H1 (cell line): ENCODE results near the gene DSCAM. TPM values are rescaled to one million over a fixed set of nuclear protein-coding genes. Genes with fewer than 3 reads are reported as not detected.

Source experiments
- CTCF ChIA-PET: fragments of 300-600 bp; sonication (Branson Sonifier 250); formaldehyde crosslinking; loops from one replicate; lab custom pipeline; 2021; ENCODE audit not compliant: partially characterized antibody; lab: Charles Lee
- POLR2A ChIA-PET: fragments of 300-600 bp; sonication (Branson Sonifier 250); formaldehyde crosslinking; loops from one replicate; lab custom pipeline; 2021; ENCODE audit warnings: inconsistent platforms; ENCODE audit not compliant: partially characterized antibody; lab: Charles Lee
- DNase-seq, 2 experiments: peaks; one replicate each; pipeline versions ENCODE4 v3.0.0 to v3.0.0-alpha.2; 2010 to 2022; ENCODE audit warnings: low spot score in 2 of 2, low read depth in 1 of 2, mixed read lengths in 1 of 2
- FAIRE-seq: peaks from 2 replicates; lab custom pipeline; 2011; peaks lifted over from hg19 to GRCh38; lab: Jason Lieb, UNC
- H2AFZ ChIP-seq: 2 replicates; pipeline ENCODE4 v1.8.1; 2012; ENCODE audit warnings: low read length, inconsistent platforms
- H2AK5ac ChIP-seq: 2 replicates; pipeline ENCODE4 v1.6.1; 2013; ENCODE audit warnings: low read depth, low read length
- H2BK120ac ChIP-seq: replicated peaks from 2 replicates; pipeline ENCODE3; 2013; ENCODE audit warnings: low read depth, low read length, inconsistent platforms
- H2BK12ac ChIP-seq: 2 replicates; pipeline ENCODE4 v1.6.1; 2013; ENCODE audit warnings: low read depth, low read length
- H2BK15ac ChIP-seq: 2 replicates; pipeline ENCODE4 v1.6.1; 2013; ENCODE audit warnings: low read length
- H2BK20ac ChIP-seq: 2 replicates; pipeline ENCODE4 v1.6.1; 2013; ENCODE audit warnings: low read length
- H2BK5ac ChIP-seq: 2 replicates; pipeline ENCODE4 v1.6.1; 2013; ENCODE audit warnings: low read depth, low read length
- H3K14ac ChIP-seq: 2 replicates; pipeline ENCODE4 v1.6.1; 2013; ENCODE audit warnings: inconsistent platforms; ENCODE audit not compliant: insufficient read length
- H3K18ac ChIP-seq: 2 replicates; pipeline ENCODE4 v1.6.1; 2013; ENCODE audit warnings: low read length; ENCODE audit errors: extremely low read depth
- H3K23ac ChIP-seq: 2 replicates; pipeline ENCODE4 v1.6.1; 2013; ENCODE audit warnings: inconsistent platforms; ENCODE audit not compliant: insufficient read length
- H3K23me2 ChIP-seq: 2 replicates; pipeline ENCODE4 v1.6.1; 2013; ENCODE audit warnings: low read depth, low read length
- H3K27ac ChIP-seq: 2 replicates; pipeline ENCODE4 v1.6.1; 2011; ENCODE audit warnings: low read depth, low read length, inconsistent platforms
- H3K27me3 ChIP-seq, 4 experiments: replicated peaks in 1 of 4; 1 replicate in 1 of 4; 2 replicates in 3 of 4; pipeline versions ENCODE4 v1.6.1 to v1.8.1; 2011 to 2013; ENCODE audit warnings: low read length in 3 of 4, mild to moderate bottlenecking in 3 of 4, inconsistent platforms in 2 of 4, mixed read lengths in 2 of 4, moderate library complexity in 1 of 4; ENCODE audit not compliant: control insufficient read depth in 3 of 4, insufficient read depth in 3 of 4; ENCODE audit errors: extremely low read depth in 1 of 4
- H3K36me3 ChIP-seq, 4 experiments: 2 replicates each; pipeline versions ENCODE4 v1.6.1 to v1.8.1; 2011 to 2013; ENCODE audit warnings: mild to moderate bottlenecking in 4 of 4, low read length in 3 of 4, moderate library complexity in 2 of 4, control low read depth in 1 of 4, inconsistent platforms in 1 of 4; ENCODE audit not compliant: insufficient read depth in 4 of 4, control insufficient read depth in 2 of 4
- H3K4ac ChIP-seq: replicated peaks from 2 replicates; pipeline ENCODE3; 2013; ENCODE audit warnings: low read length, low read depth, mixed read lengths, inconsistent platforms; ENCODE audit not compliant: insufficient read length
- H3K4me1 ChIP-seq, 4 experiments: replicated peaks in 1 of 4; 1 replicate in 1 of 4; 2 replicates in 3 of 4; pipeline versions ENCODE4 v1.6.1 to v1.8.1; 2011 to 2013; ENCODE audit warnings: low read length in 3 of 4, inconsistent platforms in 2 of 4, mixed read lengths in 1 of 4; ENCODE audit not compliant: insufficient read depth in 4 of 4, control insufficient read depth in 3 of 4
- H3K4me2 ChIP-seq, 2 experiments: 2 replicates each; pipeline versions ENCODE4 v1.6.1 to v1.8.1; 2011 to 2013; ENCODE audit warnings: low read depth in 2 of 2, low read length in 2 of 2, control low read depth in 1 of 2, inconsistent platforms in 1 of 2, mild to moderate bottlenecking in 1 of 2; ENCODE audit not compliant: insufficient read depth in 1 of 2
- H3K4me3 ChIP-seq, 4 experiments: fragments of 200-600, 300-600 bp in 1 of 4; sonication (generic), shearing (Covaris generic), sonication (Bioruptor Twin) in 1 of 4; 2 replicates each; pipeline versions ENCODE4 v1.5.1 to v1.8.1; 2011 to 2016; ENCODE audit warnings: low read length in 4 of 4, low read depth in 3 of 4, control low read depth in 2 of 4, inconsistent platforms in 2 of 4, mild to moderate bottlenecking in 2 of 4, mixed read lengths in 1 of 4, moderate library complexity in 1 of 4; ENCODE audit not compliant: insufficient read depth in 2 of 4; ENCODE audit errors: extremely low read depth in 1 of 4
- H3K56ac ChIP-seq: replicated peaks from 2 replicates; pipeline ENCODE3; 2013; ENCODE audit warnings: low read depth, mild to moderate bottlenecking, mixed read lengths, low read length, inconsistent platforms; ENCODE audit not compliant: insufficient read length
- H3K79me1 ChIP-seq: 2 replicates; pipeline ENCODE4 v1.6.1; 2013; ENCODE audit warnings: low read depth, low read length, control low read depth
- H3K79me2 ChIP-seq, 2 experiments: 2 replicates each; pipeline versions ENCODE4 v1.6.1 to v1.8.1; 2012 to 2013; ENCODE audit warnings: low read length in 2 of 2, mild to moderate bottlenecking in 2 of 2, inconsistent platforms in 1 of 2; ENCODE audit not compliant: insufficient read depth in 2 of 2, control insufficient read depth in 1 of 2
- H3K9ac ChIP-seq, 4 experiments: replicated peaks in 1 of 4; 1 replicate in 1 of 4; 2 replicates in 3 of 4; pipeline versions ENCODE4 v1.6.1 to v1.8.1; 2011 to 2013; ENCODE audit warnings: low read depth in 3 of 4, low read length in 3 of 4, control low read depth in 2 of 4, mild to moderate bottlenecking in 2 of 4, moderate library complexity in 2 of 4, inconsistent platforms in 1 of 4; ENCODE audit errors: extremely low read depth in 1 of 4
- H3K9me3 ChIP-seq, 2 experiments: 2 replicates each; pipeline versions ENCODE4 v1.6.1 to v1.8.1; 2012 to 2013; ENCODE audit warnings: mild to moderate bottlenecking in 2 of 2, moderate library complexity in 2 of 2, control low read depth in 1 of 2, inconsistent platforms in 1 of 2, low read depth in 1 of 2, low read length in 1 of 2, mixed read lengths in 1 of 2; ENCODE audit not compliant: insufficient read depth in 2 of 2
- H4K20me1 ChIP-seq, 2 experiments: replicated peaks in 1 of 2; 2 replicates each; pipeline versions ENCODE3 to v1.8.1; 2011 to 2013; ENCODE audit warnings: inconsistent platforms in 2 of 2, low read length in 2 of 2, mild to moderate bottlenecking in 1 of 2; ENCODE audit not compliant: insufficient read depth in 2 of 2, control insufficient read depth in 1 of 2
- H4K5ac ChIP-seq: 2 replicates; pipeline ENCODE4 v1.6.1; 2013; ENCODE audit warnings: low read length, low read depth, mixed read lengths, inconsistent platforms; ENCODE audit not compliant: insufficient read length
- H4K8ac ChIP-seq: 2 replicates; pipeline ENCODE4 v1.8.0; 2013; ENCODE audit warnings: mild to moderate bottlenecking, moderate library complexity, low read length, inconsistent platforms; ENCODE audit not compliant: insufficient read depth; ENCODE audit errors: extremely low read depth
- H4K91ac ChIP-seq: replicated peaks from 2 replicates; pipeline ENCODE3; 2013; ENCODE audit warnings: low read length, mixed read lengths, inconsistent platforms; ENCODE audit not compliant: insufficient read length
- BRCA1 ChIP-seq: IDR thresholded peaks from 2 replicates; pipeline ENCODE4 v1.6.1; 2012; ENCODE audit warnings: low read depth, low read length, improper control_type of control experiment
- CEBPB ChIP-seq: IDR thresholded peaks from 2 replicates; pipeline ENCODE4 v1.6.1; 2012; ENCODE audit warnings: low read depth, low read length
- EGR1 ChIP-seq: IDR thresholded peaks from 2 replicates; pipeline ENCODE4 v1.6.1; 2011; ENCODE audit warnings: low read depth, low read length, borderline replicate concordance
- HDAC2 ChIP-seq, 2 experiments: fragments of 300-600 bp in 1 of 2; sonication (generic) in 1 of 2; IDR thresholded peaks; 2 replicates each; pipeline ENCODE4 v1.6.1; 2011 to 2012; ENCODE audit warnings: low read depth in 2 of 2, low read length in 2 of 2, mild to moderate bottlenecking in 2 of 2, moderate library complexity in 2 of 2, borderline replicate concordance in 1 of 2, inconsistent platforms in 1 of 2
- KDM1A ChIP-seq: fragments of 200-600, 300-600 bp; sonication (generic); IDR thresholded peaks from 2 replicates; pipeline ENCODE4 v1.7.1; 2016; ENCODE audit warnings: mild to moderate bottlenecking, low read length, borderline replicate concordance
- POLR2AphosphoS5 ChIP-seq: IDR thresholded peaks from 2 replicates; pipeline ENCODE4 v1.6.1; 2011; ENCODE audit warnings: low read depth, low read length
- RAD21 ChIP-seq, 2 experiments: IDR thresholded peaks in 1 of 2; conservative IDR thresholded peaks in 1 of 2; 2 replicates each; pipeline ENCODE4 v1.6.1; 2011; ENCODE audit warnings: low read depth in 2 of 2, low read length in 2 of 2, improper control_type of control experiment in 1 of 2, inconsistent platforms in 1 of 2, mild to moderate bottlenecking in 1 of 2, moderate library complexity in 1 of 2
- RXRA ChIP-seq: IDR thresholded peaks from 2 replicates; pipeline ENCODE4 v1.6.1; 2011; ENCODE audit warnings: low read depth, mild to moderate bottlenecking, low read length, moderate library complexity; ENCODE audit not compliant: insufficient read depth
- SIN3A ChIP-seq, 2 experiments: IDR thresholded peaks in 1 of 2; conservative IDR thresholded peaks in 1 of 2; 2 replicates each; pipeline ENCODE4 v1.6.1; 2011 to 2012; ENCODE audit warnings: low read length in 2 of 2, improper control_type of control experiment in 1 of 2, low read depth in 1 of 2, mild to moderate bottlenecking in 1 of 2
- SIRT6 ChIP-seq: IDR thresholded peaks from one replicate; pipeline ENCODE4 v1.7.1; 2012; ENCODE audit warnings: low read length, inconsistent platforms
- ZNF274 ChIP-seq: IDR thresholded peaks from 2 replicates; pipeline ENCODE4 v1.7.0; 2012; ENCODE audit warnings: low read length, borderline replicate concordance; ENCODE audit errors: extremely low read depth
- WGBS, 2 experiments: shearing (Covaris generic) in 1 of 2; methylation state at CpG; one replicate each; pipeline versions ENCODE4 v1.1.6 to v1.1.7; 2013 to 2015; ENCODE audit warnings: low lambda C conversion rate in 2 of 2, mixed read lengths in 2 of 2, inconsistent platforms in 1 of 2, low coverage in 1 of 2, missing lambda C conversion rate in 1 of 2; ENCODE audit not compliant: insufficient replicate concordance in 2 of 2, insufficient coverage in 1 of 2, insufficient read length in 1 of 2; ENCODE audit errors: extremely low coverage in 1 of 2, missing lambda C conversion rate in 1 of 2; 5-methylcytosine and 5-hydroxymethylcytosine counted together
- polyA plus RNA-seq, 7 experiments: library from polyadenylated mRNA; depleted of rRNA in 3 of 7; stranded (reverse) in 5 of 7; unstranded in 2 of 7; fragments of >200 nt in 5 of 7; fragments of 200-250 nt in 2 of 7; gene quantifications; 1 replicate in 5 of 7; 2 replicates in 1 of 7; 4 replicates in 1 of 7; pipeline versions ENCODE4 v1.2.1 to v1.2.3, GENCODE V29; 2011 to 2013; ENCODE audit warnings: missing spikeins in 2 of 7, mixed read lengths in 2 of 7
- total RNA-seq: library from RNA; stranded (reverse); fragmentation: NEBNext Ultra II Directional; extraction: Animal tissue kit (Norgen Biotek cat#: 25700); gene quantifications from 2 replicates; pipeline ENCODE4 v1.2.1, GENCODE V29; 2021
- TF ChIP-seq, protein P1 (sequence below): IDR thresholded peaks from 2 replicates; pipeline ENCODE4 v1.6.1; 2012; ENCODE audit warnings: low read length, inconsistent platforms

DSCAM gene
- total and polyA plus RNA-seq, 2 of the 8 experiments (the other 6 are each of a cell fraction or from before 2014, with no cell fraction given) = 0.02 to 0.15 TPM

- H2BK20ac ChIP-seq = no peak overlapping the region
- H3K4ac ChIP-seq = no peak overlapping the region
- H3K23ac ChIP-seq = no peak overlapping the region
- no peak overlapping the region for H2AFZ ChIP-seq
- ChIA-PET POLR2A (no interaction called here), CTCF (no interaction called here)
- H3K79me1 ChIP-seq = no peaks in the 10 kb centered on the region
- no peak overlapping the region for H4K8ac ChIP-seq
- no peak overlapping the region for H4K91ac ChIP-seq
- H2AK5ac ChIP-seq = no peak overlapping the region
- H3K18ac ChIP-seq = no peak overlapping the region
- H3K27ac ChIP-seq = no peak overlapping the region
- H3K14ac ChIP-seq = no peak overlapping the region
- 85% methylated on average over 9 of the region's 9 CpGs; no CpG with 5 or more reads in 1 of the 2 experiments for WGBS, 2 experiments
- H3K79me2 ChIP-seq = no peaks in the 10 kb centered on the region
- H3K9ac ChIP-seq = no peak overlapping the region
- no peak overlapping the region for H2BK120ac ChIP-seq
- no peak for FAIRE-seq
- H4K20me1 ChIP-seq = no peaks in the 10 kb centered on the region
- H3K23me2 ChIP-seq = no peaks in the 10 kb centered on the region
- no peak overlapping the region for H2BK5ac ChIP-seq
- H4K5ac ChIP-seq = no peak overlapping the region
- H2BK12ac ChIP-seq = no peak overlapping the region
- no peak overlapping the region for H3K4me2 ChIP-seq
- H2BK15ac ChIP-seq = no peak overlapping the region
- H3K4me1 ChIP-seq = no peaks in the 10 kb centered on the region
- no peaks in the 10 kb centered on the region for H3K9me3 ChIP-seq
- no peak overlapping the region for H3K56ac ChIP-seq
- no peak for DNase-seq
- H3K27me3 ChIP-seq = no peaks in the 10 kb centered on the region
- no peak overlapping the region for H3K4me3 ChIP-seq
- H3K36me3 ChIP-seq = no peaks in the 10 kb centered on the region
- TF ChIP-seq EGR1 = no peak
- TF ChIP-seq RAD21 (IDR thresholded peaks at IDR 0.05 in 1 of 2, conservative IDR thresholded peaks at IDR 0.05 in 1 of 2; ENCODE audit: low read depth in 2 of 2, low read length in 2 of 2) = no peak
- TF ChIP-seq KDM1A = no peak
- no peak for TF ChIP-seq SIRT6
- TF ChIP-seq BRCA1 = no peak
- no peak for TF ChIP-seq RXRA
- TF ChIP-seq, protein P1, sequence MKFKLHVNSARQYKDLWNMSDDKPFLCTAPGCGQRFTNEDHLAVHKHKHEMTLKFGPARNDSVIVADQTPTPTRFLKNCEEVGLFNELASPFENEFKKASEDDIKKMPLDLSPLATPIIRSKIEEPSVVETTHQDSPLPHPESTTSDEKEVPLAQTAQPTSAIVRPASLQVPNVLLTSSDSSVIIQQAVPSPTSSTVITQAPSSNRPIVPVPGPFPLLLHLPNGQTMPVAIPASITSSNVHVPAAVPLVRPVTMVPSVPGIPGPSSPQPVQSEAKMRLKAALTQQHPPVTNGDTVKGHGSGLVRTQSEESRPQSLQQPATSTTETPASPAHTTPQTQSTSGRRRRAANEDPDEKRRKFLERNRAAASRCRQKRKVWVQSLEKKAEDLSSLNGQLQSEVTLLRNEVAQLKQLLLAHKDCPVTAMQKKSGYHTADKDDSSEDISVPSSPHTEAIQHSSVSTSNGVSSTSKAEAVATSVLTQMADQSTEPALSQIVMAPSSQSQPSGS = no peak
- TF ChIP-seq HDAC2 (IDR thresholded peaks at IDR 0.05; ENCODE audit: borderline replicate concordance in 1 of 2, low read depth in 2 of 2, low read length in 2 of 2) = no peak
- TF ChIP-seq ZNF274 = no peak
- TF ChIP-seq SIN3A (conservative IDR thresholded peaks at IDR 0.05 in 1 of 2, IDR thresholded peaks at IDR 0.05 in 1 of 2; ENCODE audit: low read depth in 1 of 2, low read length in 2 of 2) = no peak
- no peak for TF ChIP-seq CEBPB
- no peak for TF ChIP-seq POLR2AphosphoS5
Observed at GRCh38 chr21:40636026-40636425, 210.9 kb downstream of the DSCAM start.
